NCI-H2107 (cell line): Measurements from ENCODE around the gene PID1.

Experiments used
- DNase-seq: peaks from one replicate; lab custom pipeline; 2025; lab: John Stamatoyannopoulos, UW

Gene PID1, protein sequence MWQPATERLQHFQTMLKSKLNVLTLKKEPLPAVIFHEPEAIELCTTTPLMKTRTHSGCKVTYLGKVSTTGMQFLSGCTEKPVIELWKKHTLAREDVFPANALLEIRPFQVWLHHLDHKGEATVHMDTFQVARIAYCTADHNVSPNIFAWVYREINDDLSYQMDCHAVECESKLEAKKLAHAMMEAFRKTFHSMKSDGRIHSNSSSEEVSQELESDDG

DNA sequence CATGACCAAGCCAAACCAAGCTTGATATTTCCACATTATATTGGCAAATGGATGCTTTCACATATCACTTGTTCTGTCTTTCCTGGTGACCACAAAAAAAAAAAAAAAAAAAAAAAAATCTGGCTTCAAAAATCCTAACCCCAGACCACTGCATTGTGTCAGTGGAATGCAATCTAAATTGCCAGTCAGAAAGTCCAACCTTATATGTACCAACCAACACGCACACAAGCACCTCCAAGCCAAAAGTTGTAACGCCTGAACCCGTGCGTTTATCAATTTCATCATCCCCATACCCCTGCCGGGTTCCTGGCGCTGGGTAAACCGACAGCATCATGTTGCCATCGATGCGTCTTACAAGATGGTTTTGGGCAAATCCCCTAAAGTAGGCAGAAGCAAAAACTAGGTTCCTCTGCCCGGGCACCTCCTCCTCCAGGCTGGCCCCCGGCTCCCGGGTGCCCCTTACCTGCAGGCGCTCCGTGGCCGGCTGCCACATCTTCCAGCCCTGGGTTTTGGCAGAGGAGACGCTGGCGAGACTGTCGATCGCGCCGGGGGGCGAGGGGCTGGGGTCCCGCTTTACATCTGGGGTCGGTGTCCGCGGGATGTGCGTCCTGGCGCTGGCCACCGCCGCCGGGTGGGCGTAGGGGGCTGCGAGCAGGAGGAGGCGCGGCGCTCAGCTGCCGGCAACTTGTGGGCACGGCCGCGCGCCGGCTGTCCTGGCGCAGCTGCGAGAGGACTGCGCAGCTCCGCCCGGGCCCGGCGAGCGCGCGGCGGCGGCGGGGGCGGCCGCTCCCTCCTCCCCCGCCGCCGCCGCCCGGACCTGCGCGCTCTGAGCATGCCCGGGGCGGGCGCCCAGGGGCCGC lies at the start of gene PID1:
PID1 (minus strand) TSS at position 737 of the 860 bp plus-strand sequence; CDS start at position 493, 244 bp downstream.
- peak; percentile 13 for DNase-seq

- DNase-seq = no peak
These were observed 48.5 kb upstream of the PID1 start for GRCh38 chr2:229319558-229319957.

DNA sequence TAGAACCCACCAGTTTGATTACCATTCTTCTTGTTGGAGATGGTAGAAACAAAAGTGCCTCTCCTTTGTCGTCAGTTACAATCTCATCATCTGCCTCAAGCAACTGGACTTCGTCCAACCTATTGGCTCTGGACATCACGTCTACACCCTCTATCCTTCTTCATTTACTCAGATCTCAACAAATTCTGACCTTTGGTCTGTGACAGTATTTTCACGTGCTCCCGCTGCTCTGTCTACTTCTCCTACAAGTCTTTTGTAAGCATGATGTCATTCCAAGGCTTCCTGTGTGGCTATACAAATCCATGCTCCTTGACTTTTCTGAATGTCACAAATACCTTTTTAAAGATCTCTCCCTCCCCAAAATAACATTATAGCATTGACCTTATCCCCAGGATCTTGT lies 43.0 kb upstream of the PID1 start:
- DNase-seq = no peak

DNA sequence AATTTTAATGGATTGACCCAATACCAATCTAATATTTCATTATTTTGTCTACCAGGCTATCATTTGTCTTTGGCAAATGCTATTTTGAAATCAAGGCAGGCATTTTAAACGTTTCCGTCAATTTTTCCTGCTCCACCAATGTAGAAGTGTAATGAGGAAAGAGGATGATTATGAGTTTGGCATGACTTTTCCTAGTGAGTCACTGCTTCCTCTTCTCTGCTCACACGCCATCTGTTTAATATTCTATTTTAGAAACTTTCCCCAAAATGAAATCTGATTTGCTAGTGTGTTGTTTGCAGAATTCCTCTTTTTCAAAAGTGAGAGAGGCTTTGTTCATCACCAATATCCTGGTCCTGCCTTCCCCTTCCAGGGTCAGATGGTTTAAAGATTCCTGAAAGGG lies 42.5 kb upstream of the PID1 start:
- DNase-seq = no peak

- no peak for DNase-seq
These were observed 30.1 kb upstream of the PID1 start for GRCh38 chr2:229301237-229301636.

GRCh38 chr2:229300790-229301189 lies 29.7 kb upstream of the PID1 start:
- no peak for DNase-seq

GRCh38 chr2:229300371-229300770 lies 29.3 kb upstream of the PID1 start:
- no peak for DNase-seq

GRCh38 chr2:229297247-229297646 lies 26.2 kb upstream of the PID1 start:
- DNase-seq = no peak

DNA sequence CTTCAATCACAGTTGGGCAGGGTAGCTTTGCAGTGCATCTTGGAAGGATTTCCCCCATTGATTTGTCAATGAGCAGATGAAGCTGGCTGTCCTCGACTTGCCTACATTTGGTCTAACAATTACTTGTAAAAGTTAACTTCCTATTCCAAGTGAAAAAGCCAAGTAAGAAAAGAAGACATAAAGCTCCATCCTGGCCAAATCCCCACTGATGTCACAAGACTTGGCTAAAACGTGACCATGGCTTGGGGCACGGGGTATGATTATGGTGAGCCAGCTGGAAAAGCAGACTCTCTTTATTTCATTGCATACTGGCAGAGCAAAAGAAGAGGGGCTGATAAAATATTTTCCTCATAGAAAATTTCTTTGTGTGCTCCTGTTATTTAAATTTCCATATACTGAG lies 25.4 kb upstream of the PID1 start:
- no peak for DNase-seq

DNA sequence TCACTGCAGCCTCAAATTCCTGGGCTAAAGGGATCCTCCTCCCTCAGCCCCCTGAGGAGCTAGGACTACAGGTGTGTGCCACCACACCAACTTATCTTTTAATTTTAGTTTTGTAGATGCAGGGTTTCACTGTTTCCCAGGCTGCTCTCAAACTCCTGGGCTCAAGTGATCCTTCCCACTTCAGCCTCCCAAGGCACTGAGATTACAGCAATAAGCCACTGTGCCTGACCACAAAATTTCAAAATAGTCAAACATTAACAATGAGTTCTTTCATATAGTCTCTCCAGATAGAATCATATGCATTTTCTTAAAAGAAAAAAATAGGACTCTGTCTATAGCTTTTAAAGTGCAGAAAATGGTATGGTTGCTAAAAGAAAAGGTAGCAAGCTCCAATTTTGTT lies 24.9 kb upstream of the PID1 start:
- DNase-seq = no peak

GRCh38 chr2:229287823-229288222 lies 16.7 kb upstream of the PID1 start:
- DNase-seq = no peak

DNA sequence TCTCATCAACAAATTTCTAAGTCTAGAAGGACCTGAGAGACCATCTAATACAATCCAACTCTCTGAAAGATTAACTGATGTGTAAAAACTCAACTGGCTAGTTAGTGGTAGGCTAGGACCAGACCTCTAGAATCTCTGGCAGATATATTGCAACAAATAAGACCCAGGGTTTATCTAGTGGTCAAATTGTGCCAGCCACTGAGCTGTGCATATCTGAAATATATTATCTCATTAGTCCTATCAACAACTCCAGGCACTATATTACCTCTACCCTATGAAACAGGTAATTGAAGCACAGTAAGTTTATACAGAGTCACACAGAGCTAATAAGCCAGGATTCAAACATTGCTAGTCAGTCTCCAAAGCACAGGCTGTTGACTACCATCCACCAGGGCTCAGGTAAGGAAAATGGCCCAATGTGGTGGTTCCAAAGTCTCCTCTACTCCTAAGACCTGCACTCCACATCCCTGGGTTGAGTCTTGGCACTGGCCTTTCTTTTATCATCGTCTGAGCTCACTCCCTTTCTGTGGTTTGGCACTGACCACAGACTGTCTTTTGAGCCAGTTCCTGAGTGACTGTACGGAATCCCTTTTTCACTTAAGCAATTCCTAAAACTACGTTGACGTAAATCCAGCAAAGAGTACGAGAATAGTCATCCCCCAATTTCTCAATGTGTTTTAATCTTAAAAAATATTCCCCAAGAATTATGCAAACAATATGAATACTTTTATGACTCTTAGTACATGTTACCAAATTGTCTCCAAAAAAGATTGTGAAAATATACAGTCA lies 11.9 kb upstream of the PID1 start:
- no peak for DNase-seq

DNA sequence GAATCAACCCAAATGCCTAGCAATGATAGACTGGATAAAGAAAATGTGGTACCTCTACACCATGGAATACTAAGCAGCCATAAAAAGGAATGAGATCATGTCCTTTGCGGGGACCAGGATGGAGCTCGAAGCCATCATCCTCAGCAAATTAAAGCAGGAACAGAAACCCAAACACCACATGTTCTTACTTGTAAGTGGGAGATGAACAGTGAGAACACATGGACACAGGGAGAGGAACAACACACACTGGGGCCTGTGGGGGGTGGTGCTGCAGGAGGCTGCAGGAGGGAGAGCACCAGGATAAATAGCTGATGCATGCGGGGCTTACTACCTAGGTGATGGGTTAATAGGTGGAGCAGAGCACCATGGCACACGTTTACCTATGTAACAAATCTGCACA lies 8.4 kb upstream of the PID1 start:
- no peak for DNase-seq

- DNase-seq = no peak
These were observed 4.4 kb upstream of the PID1 start for GRCh38 chr2:229275506-229275905.

DNA sequence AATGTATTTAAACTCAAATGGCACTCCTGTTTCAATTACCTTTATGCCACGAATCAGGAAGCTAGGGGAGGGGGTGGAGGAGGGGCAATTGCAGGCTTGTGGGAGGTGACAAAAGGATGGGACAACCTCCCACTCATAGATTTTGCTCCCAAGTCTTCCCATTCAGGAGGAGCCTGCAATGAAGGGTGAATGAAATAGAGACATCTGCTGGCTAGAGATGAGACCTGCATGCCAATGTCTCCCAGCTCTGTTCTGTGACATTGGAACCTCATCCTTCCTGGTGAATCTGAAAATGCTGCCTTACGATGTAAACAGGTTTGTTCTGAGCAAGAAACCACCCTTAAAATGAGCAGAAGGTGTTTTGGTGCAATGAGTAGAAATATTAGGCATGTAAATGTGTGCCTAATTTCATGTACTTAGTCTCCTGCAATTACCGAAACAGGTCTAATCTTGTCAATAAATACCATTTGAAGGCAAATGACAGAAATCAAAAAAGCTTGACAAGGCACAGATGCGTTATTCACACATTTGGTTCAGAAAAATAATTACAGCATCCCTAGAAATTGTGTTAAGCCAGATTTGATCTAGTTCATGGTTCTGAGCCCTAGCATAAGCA lies 2.7 kb upstream of the PID1 start:
- DNase-seq = peak; percentile 59

- no peak for DNase-seq
These were observed 2.1 kb upstream of the PID1 start for GRCh38 chr2:229273006-229273722.

DNA sequence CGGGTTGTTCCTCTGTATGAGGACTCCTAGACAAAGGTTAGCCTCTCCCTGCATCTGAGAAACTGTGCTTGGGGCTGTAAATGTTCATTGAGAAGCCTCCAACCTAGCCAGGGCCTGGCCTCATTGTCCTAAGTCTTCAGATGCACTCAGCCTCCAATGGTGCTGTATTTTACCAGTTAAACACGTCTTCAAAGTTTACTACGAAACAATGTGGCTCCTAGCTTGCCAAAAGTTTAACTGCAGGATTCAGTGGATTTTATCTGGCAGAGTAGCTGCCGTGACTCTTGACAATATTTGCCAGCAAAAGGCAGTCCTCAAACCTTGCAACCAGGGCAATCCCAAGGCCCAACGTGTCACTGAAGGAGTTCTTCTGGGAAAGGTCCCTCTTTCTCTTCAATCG lies 1.1 kb downstream of the PID1 start:
- DNase-seq = no peak

DNA sequence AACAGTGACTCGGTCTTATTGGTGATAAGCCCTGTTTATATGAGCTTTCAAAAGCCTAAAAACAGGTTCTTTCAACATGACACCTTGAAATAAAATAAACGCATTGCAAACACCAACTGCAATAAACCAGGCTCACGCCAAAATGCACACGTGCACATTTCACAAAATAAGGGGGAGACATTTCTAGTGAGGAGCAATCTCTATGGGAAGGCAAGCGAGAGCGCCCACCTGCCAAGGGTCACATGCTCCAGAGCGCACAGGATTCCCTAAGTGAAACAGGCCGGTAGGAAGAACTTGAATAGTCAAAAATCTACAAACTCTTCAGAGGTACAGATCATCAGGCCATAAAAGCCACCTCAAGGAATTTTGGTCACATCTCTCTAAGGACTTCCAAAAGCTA lies 1.9 kb downstream of the PID1 start:
- DNase-seq = no peak

DNA sequence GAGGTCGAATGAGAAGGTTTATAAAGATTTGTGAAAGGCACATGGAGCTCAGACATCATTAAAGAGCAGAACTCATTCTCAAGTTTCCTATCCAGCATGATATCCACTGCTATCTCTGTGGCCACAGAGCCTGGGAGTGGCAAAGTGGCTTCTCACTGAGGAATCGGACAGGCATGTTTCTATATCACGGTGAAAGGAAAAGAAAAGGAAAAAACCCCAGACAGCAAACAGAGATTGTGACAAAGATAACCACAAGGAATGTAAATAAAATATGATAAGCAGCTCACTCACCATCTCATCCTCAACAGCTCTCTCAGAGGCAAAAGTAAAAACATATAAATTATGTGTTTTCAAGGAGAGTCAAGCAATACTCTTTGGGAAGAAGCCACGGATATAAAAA lies 2.5 kb downstream of the PID1 start:
- DNase-seq = no peak

DNA sequence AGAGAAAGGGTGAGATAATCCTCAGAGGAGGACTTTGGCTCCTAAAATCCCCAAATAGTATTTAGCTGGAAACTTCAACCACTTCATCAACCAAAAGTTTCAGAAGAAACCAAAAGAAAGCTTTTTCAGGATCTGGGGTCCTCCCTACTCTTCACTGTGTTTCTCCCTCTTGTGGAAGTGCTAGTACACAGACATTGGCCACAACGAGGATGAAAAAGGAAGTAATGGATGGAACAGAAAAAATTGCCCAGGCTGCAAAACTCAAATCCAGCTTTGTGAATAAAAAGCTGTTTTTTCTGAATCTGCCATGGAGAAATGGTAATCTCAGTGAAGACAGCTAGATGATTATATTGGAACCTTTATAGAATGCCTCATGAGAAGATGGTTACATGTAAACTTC lies 4.0 kb downstream of the PID1 start:
- no peak for DNase-seq

DNA sequence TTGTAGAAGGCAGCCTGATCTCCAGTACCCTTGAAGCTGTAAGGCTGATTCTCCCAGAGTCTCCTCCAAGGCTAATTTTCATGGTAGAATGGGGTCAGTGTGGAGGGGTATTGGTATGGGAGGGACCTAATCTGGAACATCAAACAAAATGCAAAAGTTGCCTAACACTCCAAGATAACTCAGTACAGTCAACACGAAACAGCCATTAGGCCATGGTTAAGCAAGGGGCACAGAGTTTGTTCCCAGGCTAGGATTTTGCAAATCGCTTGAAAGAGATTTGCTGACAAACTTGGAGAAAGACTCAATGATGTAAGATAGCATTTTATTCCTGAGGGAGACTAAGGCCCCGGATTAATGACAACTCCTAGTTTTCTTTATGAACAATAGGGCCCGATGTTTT lies 5.4 kb downstream of the PID1 start:
- no peak for DNase-seq

DNA sequence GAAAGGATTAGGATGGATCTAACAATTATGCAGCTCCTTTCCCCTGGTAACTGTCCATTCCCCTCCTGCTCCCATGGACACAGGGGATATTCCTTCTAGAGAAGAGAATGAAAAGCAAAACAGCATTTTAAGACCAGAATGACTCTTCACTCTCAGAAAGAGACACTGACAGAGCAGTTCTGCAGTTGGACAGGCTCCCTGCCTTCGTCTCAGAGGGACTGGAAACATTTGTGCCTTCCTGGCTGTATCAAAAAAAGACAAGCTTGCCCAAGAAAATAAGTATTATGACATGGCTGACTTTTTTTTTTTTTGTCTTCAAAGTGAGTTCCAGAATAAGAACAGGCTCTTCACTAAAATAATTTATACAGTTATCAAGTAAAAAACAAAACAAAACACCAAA lies 9.5 kb downstream of the PID1 start:
- DNase-seq = no peak
